GM12878 (cell line): ENCODE measurements around the gene NUB1. TPM values are rescaled to one million over a fixed set of nuclear protein-coding genes. Genes with fewer than 3 reads are reported as not detected.

Experiments used
- ATAC-seq: fragments of 200-7000 bp; cut with Tn5 transposase; 3 replicates; pipeline ENCODE4 v1.9.1; 2020; ENCODE audit warnings: mild to moderate bottlenecking, moderate library complexity
- BruUV-seq: library from RNA; stranded (reverse); fragments of 400-500 nt; replicated peaks from 2 replicates; lab custom pipeline; 2021; lab: Mats Ljungman, UMichigan
- CTCF ChIA-PET: fragments of 300-600 bp; sonication (Branson Sonifier 250); formaldehyde crosslinking; extraction: SDS; loops from one replicate; lab custom pipeline; 2021; ENCODE audit warnings: inconsistent platforms; lab: Yijun Ruan, JAX
- POLR2A ChIA-PET: fragments of 350-600 bp; formaldehyde crosslinking; extraction: SDS; loops from one replicate; lab custom pipeline; 2021; ENCODE audit warnings: inconsistent platforms; lab: Charles Lee
- RAD21 ChIA-PET: fragments of 300-600 bp; sonication (Branson Sonifier 250); formaldehyde crosslinking; loops from one replicate; lab custom pipeline; 2023; ENCODE audit warnings: antibody characterized with exemption; ENCODE audit not compliant: unreplicated experiment; lab: Charles Lee
- SMC1A ChIA-PET: fragments of 300-600 bp; sonication (Branson Sonifier 250); formaldehyde crosslinking; loops from one replicate; lab custom pipeline; 2023; ENCODE audit not compliant: unreplicated experiment, uncharacterized antibody; lab: Charles Lee
- DNase-seq: peaks from one replicate; pipeline ENCODE4 v3.0.0-alpha.2; 2011; ENCODE audit warnings: low read depth, low spot score
- FAIRE-seq: peaks from 3 replicates; lab custom pipeline; 2011; peaks lifted over from hg19 to GRCh38; lab: Jason Lieb, UNC
- H2AFZ ChIP-seq: 2 replicates; pipeline ENCODE4 v1.6.0; 2011; ENCODE audit warnings: low read depth, low read length, control low read depth; ENCODE audit not compliant: control insufficient read depth
- H3K27ac ChIP-seq: 2 replicates; pipeline ENCODE4 v1.5.1; 2011; ENCODE audit warnings: control low read depth; ENCODE audit not compliant: control insufficient read depth, insufficient read depth
- H3K27me3 ChIP-seq, 2 experiments: replicated peaks in 1 of 2; 2 replicates each; pipeline versions ENCODE4 v1.6.0 to v1.6.1; 2011; ENCODE audit warnings: low read length in 1 of 2; ENCODE audit not compliant: control insufficient read depth in 2 of 2, insufficient read depth in 2 of 2
- H3K36me3 ChIP-seq, 2 experiments: 2 replicates each; pipeline ENCODE4 v1.5.1; 2011; ENCODE audit warnings: low read length in 1 of 2; ENCODE audit not compliant: control insufficient read depth in 2 of 2, insufficient read depth in 2 of 2
- H3K4me1 ChIP-seq: 2 replicates; pipeline ENCODE4 v1.6.1; 2011; ENCODE audit warnings: mild to moderate bottlenecking, low read length, moderate library complexity, mixed read lengths; ENCODE audit not compliant: control insufficient read depth, insufficient read depth
- H3K4me2 ChIP-seq: 2 replicates; pipeline ENCODE4 v1.6.0; 2011; ENCODE audit warnings: control low read depth; ENCODE audit not compliant: control insufficient read depth, insufficient read depth
- H3K4me3 ChIP-seq: fragments of 200-600 bp; sonication (generic); 2 replicates; pipeline ENCODE4 v1.5.1; 2016
- H3K79me2 ChIP-seq: 2 replicates; pipeline ENCODE4 v1.6.0; 2011; ENCODE audit warnings: low read length; ENCODE audit not compliant: control insufficient read depth, insufficient read depth
- H3K9ac ChIP-seq: 2 replicates; pipeline ENCODE4 v1.8.0; 2011; ENCODE audit warnings: low read length, control low read depth, mixed read lengths; ENCODE audit not compliant: control insufficient read depth, insufficient read depth
- H3K9me3 ChIP-seq: replicated peaks from 3 replicates; pipeline ENCODE4 v1.5.1; 2011; ENCODE audit warnings: mild to moderate bottlenecking, low read length; ENCODE audit not compliant: control insufficient read depth, insufficient read depth
- H4K20me1 ChIP-seq: 2 replicates; pipeline ENCODE4 v1.6.0; 2011; ENCODE audit not compliant: control insufficient read depth, insufficient read depth
- CREM ChIP-seq: IDR thresholded peaks from 2 replicates; pipeline ENCODE4 v1.6.1; 2014; ENCODE audit warnings: antibody characterized with exemption, low read depth
- FOS ChIP-seq: IDR thresholded peaks from 3 replicates; pipeline ENCODE4 v1.6.1; 2011; ENCODE audit warnings: borderline replicate concordance; ENCODE audit not compliant: insufficient read length; ENCODE audit errors: extremely low read depth
- IKZF1 ChIP-seq: fragments of 450-650 bp; conservative IDR thresholded peaks from 2 replicates; pipeline ENCODE4 v1.6.1; 2017; ENCODE audit warnings: antibody characterized with exemption, mild to moderate bottlenecking
- MXI1 ChIP-seq: fragments of 150-350 bp; IDR thresholded peaks from 2 replicates; pipeline ENCODE4 v1.6.1; 2011; ENCODE audit warnings: low read depth, mild to moderate bottlenecking, inconsistent platforms, low read length, improper control_type of control experiment
- WGBS: methylation state at CpG from one replicate; pipeline ENCODE4 v1.1.6; 2016; ENCODE audit warnings: low lambda C conversion rate; ENCODE audit not compliant: insufficient replicate concordance, insufficient coverage; ENCODE audit errors: missing lambda C conversion rate; 5-methylcytosine and 5-hydroxymethylcytosine counted together
- in situ Hi-C: fragments of 300-500 bp; cut with MboI; formaldehyde crosslinking; loops from 9 replicates; pipeline ENCODE4 v1.14.3; 2018; ENCODE audit warnings: mixed read lengths
- intact Hi-C: fragments of 100-400 bp; cut with micrococcal nuclease; formaldehyde crosslinking; loops from one replicate; pipeline ENCODE4 v1.14.2; 2022; ENCODE audit not compliant: unreplicated experiment
- polyA plus RNA-seq, 11 experiments: library from polyadenylated mRNA; depleted of rRNA in 4 of 11; unstranded in 6 of 11; stranded (reverse) in 5 of 11; fragments of >200 nt; fragmentation: Nextera tagmentation in 4 of 11; fragmentation: Illumina TruSeq in 1 of 11; extraction: Ambion mirVana in 4 of 11; extraction: Trizol in 1 of 11; gene quantifications; 1 replicate in 1 of 11; 2 replicates in 10 of 11; pipeline versions ENCODE4 v1.2.1 to v1.2.3, GENCODE V29; 2011 to 2016; ENCODE audit warnings: inconsistent platforms in 2 of 11, missing spikeins in 2 of 11, low read depth in 1 of 11
- total RNA-seq, 4 experiments: library from RNA; depleted of rRNA in 3 of 4; stranded (reverse); fragments of >200 nt in 3 of 4; fragmentation: Illumina TruSeq in 1 of 4; extraction: Trizol in 1 of 4; gene quantifications; 2 replicates each; pipeline versions ENCODE4 v1.2.1 to v1.2.3, GENCODE V29; 2013 to 2021
- TF ChIP-seq, protein P1 (sequence below): fragments of 150-350 bp; IDR thresholded peaks from 2 replicates; pipeline ENCODE4 v1.6.1; 2016; ENCODE audit warnings: low read depth, low read length
- TF ChIP-seq, protein P2 (sequence below): IDR thresholded peaks from 2 replicates; pipeline ENCODE4 v1.6.1; 2011; ENCODE audit warnings: borderline replicate concordance, low read depth, mild to moderate bottlenecking, moderate library complexity, mixed read lengths, low read length; ENCODE audit not compliant: insufficient read depth; ENCODE audit errors: extremely low read length

Gene NUB1
- total and polyA plus RNA-seq, 10 of the 15 experiments (the other 5 are each of a cell fraction or from before 2014, with no cell fraction given) = 24.1 to 102 (median 49.0) TPM

DNA sequence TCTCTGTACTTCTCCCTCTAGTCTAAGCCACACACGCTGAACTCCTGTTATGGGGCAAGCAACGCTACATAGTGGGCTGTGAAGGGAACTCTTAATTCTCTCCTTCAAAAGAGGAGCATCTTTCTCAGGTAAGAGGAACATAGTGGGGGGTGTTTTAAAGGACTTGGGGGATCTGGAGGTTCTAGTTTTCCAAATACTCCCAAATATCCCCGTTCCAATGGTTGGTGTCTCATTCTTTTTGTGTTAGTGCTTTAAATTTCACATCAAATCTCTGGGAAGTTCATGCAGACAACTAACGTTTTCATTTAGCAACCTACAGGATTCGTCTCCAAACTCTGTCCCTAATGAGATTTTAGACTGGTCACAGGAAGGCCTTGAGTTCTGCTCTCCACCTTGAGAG lies 80.6 kb downstream of the NUB1 start:
- POLR2A ChIA-PET = no interaction called here
- in situ Hi-C loops (no loop called here), intact Hi-C loops (no loop called here)
- no peak for TF ChIP-seq MXI1
- no peak for TF ChIP-seq IKZF1
- no peak for TF ChIP-seq FOS
- TF ChIP-seq, protein P1, sequence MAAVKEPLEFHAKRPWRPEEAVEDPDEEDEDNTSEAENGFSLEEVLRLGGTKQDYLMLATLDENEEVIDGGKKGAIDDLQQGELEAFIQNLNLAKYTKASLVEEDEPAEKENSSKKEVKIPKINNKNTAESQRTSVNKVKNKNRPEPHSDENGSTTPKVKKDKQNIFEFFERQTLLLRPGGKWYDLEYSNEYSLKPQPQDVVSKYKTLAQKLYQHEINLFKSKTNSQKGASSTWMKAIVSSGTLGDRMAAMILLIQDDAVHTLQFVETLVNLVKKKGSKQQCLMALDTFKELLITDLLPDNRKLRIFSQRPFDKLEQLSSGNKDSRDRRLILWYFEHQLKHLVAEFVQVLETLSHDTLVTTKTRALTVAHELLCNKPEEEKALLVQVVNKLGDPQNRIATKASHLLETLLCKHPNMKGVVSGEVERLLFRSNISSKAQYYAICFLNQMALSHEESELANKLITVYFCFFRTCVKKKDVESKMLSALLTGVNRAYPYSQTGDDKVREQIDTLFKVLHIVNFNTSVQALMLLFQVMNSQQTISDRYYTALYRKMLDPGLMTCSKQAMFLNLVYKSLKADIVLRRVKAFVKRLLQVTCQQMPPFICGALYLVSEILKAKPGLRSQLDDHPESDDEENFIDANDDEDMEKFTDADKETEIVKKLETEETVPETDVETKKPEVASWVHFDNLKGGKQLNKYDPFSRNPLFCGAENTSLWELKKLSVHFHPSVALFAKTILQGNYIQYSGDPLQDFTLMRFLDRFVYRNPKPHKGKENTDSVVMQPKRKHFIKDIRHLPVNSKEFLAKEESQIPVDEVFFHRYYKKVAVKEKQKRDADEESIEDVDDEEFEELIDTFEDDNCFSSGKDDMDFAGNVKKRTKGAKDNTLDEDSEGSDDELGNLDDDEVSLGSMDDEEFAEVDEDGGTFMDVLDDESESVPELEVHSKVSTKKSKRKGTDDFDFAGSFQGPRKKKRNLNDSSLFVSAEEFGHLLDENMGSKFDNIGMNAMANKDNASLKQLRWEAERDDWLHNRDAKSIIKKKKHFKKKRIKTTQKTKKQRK = no peak
- TF ChIP-seq, protein P2, sequence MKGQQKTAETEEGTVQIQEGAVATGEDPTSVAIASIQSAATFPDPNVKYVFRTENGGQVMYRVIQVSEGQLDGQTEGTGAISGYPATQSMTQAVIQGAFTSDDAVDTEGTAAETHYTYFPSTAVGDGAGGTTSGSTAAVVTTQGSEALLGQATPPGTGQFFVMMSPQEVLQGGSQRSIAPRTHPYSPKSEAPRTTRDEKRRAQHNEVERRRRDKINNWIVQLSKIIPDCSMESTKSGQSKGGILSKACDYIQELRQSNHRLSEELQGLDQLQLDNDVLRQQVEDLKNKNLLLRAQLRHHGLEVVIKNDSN = no peak
- no peak for TF ChIP-seq CREM
- SMC1A ChIA-PET = interaction anchor here (1.0 kb wide), 1 partner anchor 108 kb away, joined by 3 read pairs; no protein-coding TSS in a partner anchor
- H2AFZ ChIP-seq = no peak overlapping the region
- no peaks in the 10 kb centered on the region; a peak in 1 of 4 replicates for H3K27me3 ChIP-seq
- no peak overlapping the region for H3K4me2 ChIP-seq
- no peak overlapping the region for H3K4me3 ChIP-seq
- FAIRE-seq (no peak), DNase-seq (no peak), ATAC-seq (no peak)
- H3K36me3 ChIP-seq = no peaks in the 10 kb centered on the region
- no peaks in the 10 kb centered on the region for H3K4me1 ChIP-seq
- BruUV-seq = no TSS peak
- CTCF ChIA-PET = no interaction called here
- no peaks in the 10 kb centered on the region for H3K79me2 ChIP-seq
- no peak overlapping the region for H3K9ac ChIP-seq
- RAD21 ChIA-PET = no interaction called here
- no peaks in the 10 kb centered on the region for H4K20me1 ChIP-seq
- 29% methylated on average over 5 of the region's 5 CpGs for WGBS
- H3K27ac ChIP-seq = no peak overlapping the region
- peaks cover 9% of the 10 kb centered on the region for H3K9me3 ChIP-seq
